ENCODE data around the gene EPB41L4A. TPM values are rescaled to one million over a fixed set of nuclear protein-coding genes. Genes with fewer than 3 reads are reported as not detected.

Gene EPB41L4A
- total RNA-seq, 1 experiment from 2014 or later = 5.2 TPM

DNA sequence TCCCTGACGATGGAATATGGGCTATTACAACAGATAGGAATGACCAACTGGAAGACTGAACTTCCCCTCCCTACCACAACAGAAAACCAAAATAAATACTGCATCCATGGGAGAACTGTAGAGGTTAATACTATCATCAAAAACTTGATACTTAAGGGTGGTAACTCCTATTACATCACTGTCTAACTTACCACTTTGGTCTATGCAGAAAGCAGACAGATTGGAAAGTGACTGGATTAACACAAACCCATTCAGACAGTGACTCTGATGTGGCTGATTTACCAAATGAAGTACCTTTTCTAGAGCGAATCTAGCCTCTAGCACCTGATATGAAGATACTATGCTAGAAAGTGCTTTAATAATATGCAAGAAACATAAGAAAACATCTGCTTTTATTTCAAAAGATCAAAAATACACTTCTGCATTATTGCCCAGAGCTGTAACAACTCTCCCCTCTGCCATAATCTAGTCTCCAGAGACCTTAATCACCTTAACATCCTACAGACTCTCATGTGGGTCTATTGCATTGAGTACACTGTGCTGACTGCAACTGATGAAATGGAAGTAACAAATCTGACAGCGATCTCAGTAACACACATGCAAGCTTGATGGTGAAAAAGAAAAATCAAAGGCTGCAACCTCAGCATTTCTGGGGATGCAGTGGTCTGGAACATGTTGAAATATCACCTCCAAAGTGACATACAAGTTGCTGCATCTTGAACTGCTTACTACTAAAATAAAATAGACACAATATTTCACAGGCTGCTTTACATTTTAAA is 62.7 kb downstream of the EPB41L4A start:
- no peak overlapping the region for H3K27ac Mint-ChIP-seq
- H3K36me3 Mint-ChIP-seq = peaks cover 12% of the 10 kb centered on the region; the same call in 1 of the 2 replicates
- no peaks in the 10 kb centered on the region for H3K27me3 Mint-ChIP-seq (ENCODE audit: low read depth)
- no peaks in the 10 kb centered on the region for H3K9me3 Mint-ChIP-seq
- CTCF ChIA-PET = no interaction called here
- POLR2A ChIA-PET = no interaction called here
- no peak for TF ChIP-seq TP53 (CRISPR knock-in tag; IDR thresholded peaks at IDR 0.05)
- TF ChIP-seq GABPB1 (CRISPR knock-in tag; IDR thresholded peaks at IDR 0.05) = no peak
- TF ChIP-seq SOX15 (CRISPR knock-in tag; IDR thresholded peaks at IDR 0.05) = no peak
- TF ChIP-seq CDX4 (CRISPR knock-in tag; IDR thresholded peaks at IDR 0.05; ENCODE audit: borderline replicate concordance) = no peak
- TF ChIP-seq, protein P1, sequence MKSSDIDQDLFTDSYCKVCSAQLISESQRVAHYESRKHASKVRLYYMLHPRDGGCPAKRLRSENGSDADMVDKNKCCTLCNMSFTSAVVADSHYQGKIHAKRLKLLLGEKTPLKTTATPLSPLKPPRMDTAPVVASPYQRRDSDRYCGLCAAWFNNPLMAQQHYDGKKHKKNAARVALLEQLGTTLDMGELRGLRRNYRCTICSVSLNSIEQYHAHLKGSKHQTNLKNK (CRISPR knock-in tag; IDR thresholded peaks at IDR 0.05) = no peak
- TF ChIP-seq, protein P2, sequence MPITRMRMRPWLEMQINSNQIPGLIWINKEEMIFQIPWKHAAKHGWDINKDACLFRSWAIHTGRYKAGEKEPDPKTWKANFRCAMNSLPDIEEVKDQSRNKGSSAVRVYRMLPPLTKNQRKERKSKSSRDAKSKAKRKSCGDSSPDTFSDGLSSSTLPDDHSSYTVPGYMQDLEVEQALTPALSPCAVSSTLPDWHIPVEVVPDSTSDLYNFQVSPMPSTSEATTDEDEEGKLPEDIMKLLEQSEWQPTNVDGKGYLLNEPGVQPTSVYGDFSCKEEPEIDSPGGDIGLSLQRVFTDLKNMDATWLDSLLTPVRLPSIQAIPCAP (CRISPR knock-in tag; IDR thresholded peaks at IDR 0.05) = no peak
- no peak for TF ChIP-seq ELF4 (CRISPR knock-in tag; IDR thresholded peaks at IDR 0.05; ENCODE audit: low read depth)
- TF ChIP-seq CTCF (IDR thresholded peaks at IDR 0.05) = no peak
- TF ChIP-seq NFE2L1 (CRISPR knock-in tag; IDR thresholded peaks at IDR 0.05) = no peak
- TF ChIP-seq, protein P3, sequence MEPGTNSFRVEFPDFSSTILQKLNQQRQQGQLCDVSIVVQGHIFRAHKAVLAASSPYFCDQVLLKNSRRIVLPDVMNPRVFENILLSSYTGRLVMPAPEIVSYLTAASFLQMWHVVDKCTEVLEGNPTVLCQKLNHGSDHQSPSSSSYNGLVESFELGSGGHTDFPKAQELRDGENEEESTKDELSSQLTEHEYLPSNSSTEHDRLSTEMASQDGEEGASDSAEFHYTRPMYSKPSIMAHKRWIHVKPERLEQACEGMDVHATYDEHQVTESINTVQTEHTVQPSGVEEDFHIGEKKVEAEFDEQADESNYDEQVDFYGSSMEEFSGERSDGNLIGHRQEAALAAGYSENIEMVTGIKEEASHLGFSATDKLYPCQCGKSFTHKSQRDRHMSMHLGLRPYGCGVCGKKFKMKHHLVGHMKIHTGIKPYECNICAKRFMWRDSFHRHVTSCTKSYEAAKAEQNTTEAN (CRISPR knock-in tag; IDR thresholded peaks at IDR 0.05) = no peak
- TF ChIP-seq ZNF138 (CRISPR knock-in tag; conservative IDR thresholded peaks at IDR 0.05) = no peak
- no peak for TF ChIP-seq GRHL2 (CRISPR knock-in tag; IDR thresholded peaks at IDR 0.05; ENCODE audit: insufficient replicate concordance, severe bottlenecking)
- TF ChIP-seq IRF2 (CRISPR knock-in tag; IDR thresholded peaks at IDR 0.05; ENCODE audit: borderline replicate concordance, low read depth) = no peak
- no peak for TF ChIP-seq RORB (CRISPR knock-in tag; IDR thresholded peaks at IDR 0.05)
- TF ChIP-seq, protein P4, sequence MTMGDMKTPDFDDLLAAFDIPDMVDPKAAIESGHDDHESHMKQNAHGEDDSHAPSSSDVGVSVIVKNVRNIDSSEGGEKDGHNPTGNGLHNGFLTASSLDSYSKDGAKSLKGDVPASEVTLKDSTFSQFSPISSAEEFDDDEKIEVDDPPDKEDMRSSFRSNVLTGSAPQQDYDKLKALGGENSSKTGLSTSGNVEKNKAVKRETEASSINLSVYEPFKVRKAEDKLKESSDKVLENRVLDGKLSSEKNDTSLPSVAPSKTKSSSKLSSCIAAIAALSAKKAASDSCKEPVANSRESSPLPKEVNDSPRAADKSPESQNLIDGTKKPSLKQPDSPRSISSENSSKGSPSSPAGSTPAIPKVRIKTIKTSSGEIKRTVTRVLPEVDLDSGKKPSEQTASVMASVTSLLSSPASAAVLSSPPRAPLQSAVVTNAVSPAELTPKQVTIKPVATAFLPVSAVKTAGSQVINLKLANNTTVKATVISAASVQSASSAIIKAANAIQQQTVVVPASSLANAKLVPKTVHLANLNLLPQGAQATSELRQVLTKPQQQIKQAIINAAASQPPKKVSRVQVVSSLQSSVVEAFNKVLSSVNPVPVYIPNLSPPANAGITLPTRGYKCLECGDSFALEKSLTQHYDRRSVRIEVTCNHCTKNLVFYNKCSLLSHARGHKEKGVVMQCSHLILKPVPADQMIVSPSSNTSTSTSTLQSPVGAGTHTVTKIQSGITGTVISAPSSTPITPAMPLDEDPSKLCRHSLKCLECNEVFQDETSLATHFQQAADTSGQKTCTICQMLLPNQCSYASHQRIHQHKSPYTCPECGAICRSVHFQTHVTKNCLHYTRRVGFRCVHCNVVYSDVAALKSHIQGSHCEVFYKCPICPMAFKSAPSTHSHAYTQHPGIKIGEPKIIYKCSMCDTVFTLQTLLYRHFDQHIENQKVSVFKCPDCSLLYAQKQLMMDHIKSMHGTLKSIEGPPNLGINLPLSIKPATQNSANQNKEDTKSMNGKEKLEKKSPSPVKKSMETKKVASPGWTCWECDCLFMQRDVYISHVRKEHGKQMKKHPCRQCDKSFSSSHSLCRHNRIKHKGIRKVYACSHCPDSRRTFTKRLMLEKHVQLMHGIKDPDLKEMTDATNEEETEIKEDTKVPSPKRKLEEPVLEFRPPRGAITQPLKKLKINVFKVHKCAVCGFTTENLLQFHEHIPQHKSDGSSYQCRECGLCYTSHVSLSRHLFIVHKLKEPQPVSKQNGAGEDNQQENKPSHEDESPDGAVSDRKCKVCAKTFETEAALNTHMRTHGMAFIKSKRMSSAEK (CRISPR knock-in tag; IDR thresholded peaks at IDR 0.05; ENCODE audit: borderline replicate concordance) = no peak
- TF ChIP-seq FOXP1 (CRISPR knock-in tag; IDR thresholded peaks at IDR 0.05; ENCODE audit: borderline replicate concordance) = no peak
- no peak for TF ChIP-seq ZBTB21 (CRISPR knock-in tag; IDR thresholded peaks at IDR 0.05; ENCODE audit: borderline replicate concordance)
- TF ChIP-seq TEAD4 (CRISPR knock-in tag; IDR thresholded peaks at IDR 0.05) = no peak
- TF ChIP-seq PRRX2 (CRISPR knock-in tag; IDR thresholded peaks at IDR 0.05) = no peak
- no peak for DNase-seq (ENCODE audit: low spot score)
- H3K4me1 Mint-ChIP-seq = peaks cover 21% of the 10 kb centered on the region
- no peak overlapping the region for H3K4me3 Mint-ChIP-seq
- ATAC-seq = no peak
